Stimulated activated CD8-positive, alpha-beta memory T cell treated with anti-CD3 and anti-CD28 coated beads, Interleukin-15, amount 100 ng/mL, for 1 hour (primary cell): ENCODE data around the gene SLCO2A1.

Source experiments
- DNase-seq: peaks from one replicate; pipeline ENCODE4 v3.0.0-alpha.2; 2020; ENCODE audit warnings: low read depth

SLCO2A1 gene

DNA sequence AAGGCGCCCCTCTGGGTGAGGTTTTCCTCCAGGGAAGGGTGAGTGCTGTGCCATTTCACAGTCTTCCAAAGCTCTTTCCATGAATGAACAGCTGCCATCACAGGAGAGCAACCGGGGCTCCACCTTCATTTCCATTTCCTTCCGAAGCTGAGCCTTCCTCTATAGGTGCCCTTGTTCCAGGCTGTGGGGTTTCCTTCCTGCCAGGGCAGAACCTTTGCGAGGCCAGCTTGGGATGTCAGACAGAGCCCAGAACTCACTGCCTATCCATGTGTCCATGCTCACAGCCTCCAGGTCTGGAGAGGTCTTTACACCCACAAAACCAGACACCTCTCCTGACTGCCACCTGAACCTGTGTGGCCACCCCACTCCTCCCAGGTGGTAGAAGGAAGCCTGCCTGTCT is 49.2 kb downstream of the SLCO2A1 start:
- DNase-seq: no peak

DNA sequence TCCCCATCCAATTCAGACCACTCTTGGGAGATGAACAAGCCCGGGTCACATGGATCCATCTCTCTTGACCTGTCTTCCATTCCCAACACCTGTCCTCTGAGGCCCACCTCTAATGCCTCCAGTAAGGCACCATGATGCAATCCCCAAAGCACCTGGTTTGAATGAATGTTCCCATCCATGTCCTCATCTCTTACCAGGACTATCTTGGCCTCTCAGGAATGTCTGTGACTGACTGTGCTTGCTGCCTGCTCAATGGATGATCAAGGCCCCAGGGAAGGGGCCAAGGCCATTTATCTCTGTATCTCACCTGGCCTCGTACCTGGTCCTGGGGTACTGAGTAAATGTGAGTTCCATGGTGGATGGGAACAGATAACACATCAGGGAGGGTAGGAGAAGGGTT is 49.7 kb downstream of the SLCO2A1 start:
- no peak for DNase-seq

DNA sequence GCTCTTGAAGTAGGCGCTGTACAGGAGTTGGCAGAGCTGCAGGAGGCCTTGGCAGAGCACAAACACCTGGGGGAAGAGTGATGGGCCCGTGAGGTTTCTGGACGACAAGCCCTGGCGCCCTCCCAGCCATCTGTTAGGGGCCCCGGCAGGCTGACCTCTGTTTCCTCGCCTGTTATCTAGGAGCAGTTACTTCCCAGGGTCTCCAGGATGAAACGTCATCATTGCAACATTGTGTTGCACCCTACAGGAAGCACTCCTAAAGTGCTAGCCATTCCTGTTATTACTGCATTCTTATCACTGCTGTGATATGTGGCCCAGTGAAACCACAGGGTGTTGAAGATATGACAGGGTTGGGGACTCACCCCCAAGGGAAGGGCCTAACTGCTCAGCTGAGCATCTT is 50.2 kb downstream of the SLCO2A1 start:
- no peak for DNase-seq

DNA sequence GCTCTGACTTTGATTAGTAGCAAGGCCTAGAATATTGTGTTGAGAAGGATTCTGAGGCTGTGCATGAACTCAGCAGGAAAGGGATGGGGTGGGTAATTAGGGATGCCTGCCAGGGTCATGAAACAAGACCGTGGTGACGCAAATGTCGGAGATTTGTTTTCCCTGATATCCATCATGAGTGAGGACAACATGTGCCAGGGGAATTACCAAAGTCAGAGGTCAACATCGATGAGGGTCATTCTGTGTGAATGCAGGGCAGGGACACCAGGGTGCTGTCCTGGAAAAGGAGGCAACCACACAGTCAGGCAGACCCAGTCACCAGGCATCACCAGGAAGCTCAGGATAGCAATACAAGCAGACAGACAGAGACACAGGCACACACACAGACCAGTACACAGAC is 52.2 kb downstream of the SLCO2A1 start:
- no peak for DNase-seq

DNA sequence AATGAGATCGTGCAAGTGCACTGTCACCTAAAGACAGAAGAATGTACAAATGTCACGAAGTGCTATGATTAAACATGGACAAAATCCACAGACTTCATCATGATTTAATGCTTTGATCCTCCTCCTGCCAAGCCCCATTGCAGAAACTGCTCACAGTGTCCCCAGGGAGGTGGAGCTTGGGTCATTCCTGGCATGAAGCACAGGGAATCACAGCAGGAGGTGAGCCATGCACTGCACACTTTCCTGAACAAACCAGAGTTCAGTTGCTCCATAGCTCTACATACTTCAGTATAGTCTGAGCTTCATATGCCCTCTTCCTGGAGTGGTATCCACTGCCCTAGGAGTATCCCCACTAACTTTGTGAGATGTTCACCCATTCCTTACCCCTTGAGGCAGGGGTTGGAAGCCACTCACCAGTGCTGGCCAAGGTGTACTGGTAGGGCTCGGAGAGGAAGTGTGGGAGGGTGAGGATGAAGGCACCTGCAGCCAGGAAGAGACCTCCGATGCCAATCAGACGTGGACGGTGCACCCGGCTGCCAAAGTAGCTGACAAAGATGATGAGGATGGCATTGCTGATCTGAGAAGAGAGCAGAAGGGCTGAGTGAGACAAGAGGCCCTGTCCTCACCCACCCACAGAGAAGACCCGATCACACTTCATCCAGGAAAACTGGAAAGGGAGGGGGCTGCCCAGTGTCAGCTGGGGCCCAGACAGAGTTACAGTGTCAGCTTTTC is 56.3 kb downstream of the SLCO2A1 start:
- DNase-seq: no peak

DNA sequence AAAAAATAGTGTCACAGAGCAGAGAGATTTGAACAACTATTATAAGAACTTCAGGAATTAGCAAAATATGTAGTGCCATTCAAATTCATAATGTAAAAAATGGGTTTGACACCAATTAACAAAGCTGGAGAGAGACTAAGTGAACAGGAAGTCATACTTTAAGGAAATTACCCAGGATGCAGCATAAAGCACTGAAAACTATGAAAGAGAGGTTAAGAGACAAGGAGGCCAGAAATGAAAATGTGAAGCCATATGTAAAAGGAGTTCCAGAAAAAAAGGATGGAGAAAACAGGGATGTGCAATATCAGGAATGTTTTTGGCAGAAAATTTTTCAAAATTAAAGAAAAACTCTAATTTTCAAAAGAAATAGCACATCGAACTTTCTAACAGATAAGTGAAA is 57.6 kb downstream of the SLCO2A1 start:
- no peak for DNase-seq

DNA sequence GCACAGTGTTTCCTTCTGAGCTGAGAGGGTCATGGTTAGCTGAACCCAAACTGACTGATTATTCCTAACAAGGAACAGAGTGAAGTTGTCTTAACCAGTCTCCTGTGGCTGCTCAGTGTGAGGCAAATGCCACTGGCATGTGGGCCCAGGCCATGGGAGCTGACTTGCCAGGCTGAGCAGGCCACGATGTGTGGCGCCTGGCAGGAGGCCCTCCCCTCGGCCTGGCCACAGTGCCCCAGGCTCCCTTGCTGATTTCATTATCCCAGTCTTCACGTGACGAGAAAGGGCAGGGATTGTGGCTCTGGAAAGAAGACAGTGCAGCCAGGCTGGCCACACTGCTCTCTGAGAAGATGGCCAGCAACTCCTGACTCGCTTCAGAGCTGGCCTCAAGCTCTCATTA is 58.8 kb downstream of the SLCO2A1 start:
- DNase-seq: no peak

DNA sequence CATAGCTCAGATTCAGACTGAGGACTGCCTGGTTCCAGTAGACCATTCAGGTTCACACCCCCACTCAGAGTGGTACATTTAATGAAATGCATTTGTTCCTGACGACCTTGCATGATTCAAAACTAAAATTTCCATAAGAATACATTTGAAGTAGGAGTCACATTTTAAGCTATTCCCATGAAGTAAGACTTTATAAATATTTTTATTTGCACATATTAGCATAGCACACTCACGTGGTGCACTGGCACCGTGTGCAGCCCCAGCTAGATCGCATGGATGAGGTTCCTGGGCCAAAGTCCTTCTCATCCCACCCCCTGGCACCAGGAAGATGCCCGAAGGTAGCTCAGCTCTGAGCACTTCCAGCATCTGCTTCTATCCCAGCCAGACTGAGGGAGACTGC is 59.4 kb downstream of the SLCO2A1 start:
- DNase-seq: no peak

DNA sequence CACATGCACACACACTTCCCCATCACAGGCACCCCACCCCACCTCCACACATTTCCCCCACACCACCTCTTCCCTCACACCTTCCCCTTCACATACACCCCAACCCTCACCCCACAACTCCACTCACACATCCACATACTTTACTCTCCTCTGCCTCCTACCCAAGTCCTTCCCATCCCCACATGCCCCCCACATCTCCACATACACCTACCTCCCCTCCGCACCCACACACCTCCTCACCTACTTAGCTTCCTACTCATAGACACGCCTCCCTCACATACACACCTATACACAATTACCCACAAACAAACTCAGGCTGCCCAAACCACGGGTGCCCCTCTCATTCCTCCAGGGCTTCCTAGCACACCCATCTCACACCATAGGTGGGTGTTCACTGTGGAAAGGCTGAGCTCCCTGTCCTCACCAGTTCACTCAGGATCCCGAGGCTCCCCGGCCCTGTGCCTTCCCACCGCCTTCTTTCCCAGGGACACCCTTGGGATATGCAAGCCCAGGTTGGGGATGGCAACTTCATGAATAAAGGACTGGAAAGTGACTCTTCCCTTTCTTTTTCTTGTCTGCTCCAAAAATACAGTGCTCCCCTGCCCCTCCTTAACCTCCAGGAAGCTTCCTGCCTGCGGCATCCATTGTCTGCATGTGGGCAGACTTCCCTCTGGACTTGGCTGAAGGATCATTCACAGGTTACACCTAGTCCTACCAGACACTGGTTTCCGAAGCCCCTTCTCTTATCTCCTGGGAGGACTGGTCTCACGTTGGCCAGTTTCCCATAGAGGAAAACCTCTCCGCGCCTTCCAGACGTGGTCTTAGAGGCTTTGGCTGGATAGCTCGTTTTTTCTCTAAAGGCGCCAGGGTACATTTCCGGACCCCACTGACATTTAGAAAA is 61.5 kb downstream of the SLCO2A1 start:
- DNase-seq: no peak

DNA sequence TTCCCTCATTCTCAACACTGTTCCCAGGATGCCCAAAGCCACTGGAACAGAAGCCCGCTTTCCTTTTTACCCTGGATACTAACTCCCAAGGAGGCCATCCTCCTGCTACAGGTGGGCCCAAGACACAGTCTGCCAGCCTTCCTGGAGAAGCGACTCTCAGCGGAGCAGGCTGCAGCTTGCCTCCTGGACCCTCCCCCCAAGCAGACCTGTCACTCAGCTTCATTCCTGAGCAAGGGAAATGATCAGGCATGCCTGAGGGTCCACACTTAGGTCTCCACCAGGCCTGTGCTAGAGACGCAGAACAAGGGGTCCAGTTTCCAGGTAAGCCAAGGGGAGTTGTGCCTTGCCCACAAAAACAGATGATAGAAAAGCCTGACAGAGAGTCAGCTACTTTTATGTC is 62.8 kb downstream of the SLCO2A1 start:
- DNase-seq: no peak

DNA sequence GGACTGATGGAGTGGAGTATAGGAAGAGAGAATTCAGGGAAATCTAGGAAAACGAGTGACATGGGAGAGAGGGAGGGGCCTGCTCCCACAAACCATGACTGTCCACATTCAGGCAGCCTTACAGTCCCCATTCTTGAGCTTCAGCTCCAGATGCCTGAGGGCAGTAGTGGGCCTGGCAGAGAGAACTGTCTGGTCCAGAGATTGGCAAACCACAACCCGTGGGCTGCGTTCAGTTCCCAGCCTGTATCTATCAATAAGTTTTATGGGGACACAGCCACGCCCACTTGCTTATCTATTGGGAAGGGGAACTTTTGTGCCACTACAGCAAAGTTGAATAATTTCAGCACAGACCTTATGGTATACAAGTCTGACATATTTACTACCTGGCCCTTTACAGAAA is 63.8 kb downstream of the SLCO2A1 start:
- DNase-seq: no peak

DNA sequence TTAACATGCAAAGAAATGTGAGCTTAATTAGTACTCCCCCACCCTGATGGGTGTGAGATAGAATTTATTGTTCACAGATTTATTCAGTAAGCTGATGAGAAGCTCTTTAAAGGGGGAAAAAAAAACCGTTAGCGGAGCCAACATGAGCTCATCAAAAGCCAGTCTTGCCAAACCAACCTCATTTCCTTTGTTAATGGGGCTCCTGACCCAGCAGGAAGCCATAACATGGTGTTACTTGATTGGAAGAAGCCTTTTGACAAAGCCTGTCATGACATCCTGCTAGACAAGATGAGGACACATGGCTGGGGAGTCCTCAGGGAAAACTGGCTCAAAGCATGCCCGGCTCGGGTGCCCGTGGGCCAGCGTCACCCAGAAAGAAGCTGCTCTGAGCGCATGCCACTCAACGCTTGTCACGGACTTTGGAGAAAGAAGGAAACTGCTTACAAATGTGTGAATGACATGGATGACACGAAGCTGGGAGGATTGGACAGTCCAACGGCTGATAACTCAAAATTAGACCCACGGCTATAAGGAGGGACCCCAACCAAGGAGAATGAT is 64.6 kb downstream of the SLCO2A1 start:
- DNase-seq: no peak

DNA sequence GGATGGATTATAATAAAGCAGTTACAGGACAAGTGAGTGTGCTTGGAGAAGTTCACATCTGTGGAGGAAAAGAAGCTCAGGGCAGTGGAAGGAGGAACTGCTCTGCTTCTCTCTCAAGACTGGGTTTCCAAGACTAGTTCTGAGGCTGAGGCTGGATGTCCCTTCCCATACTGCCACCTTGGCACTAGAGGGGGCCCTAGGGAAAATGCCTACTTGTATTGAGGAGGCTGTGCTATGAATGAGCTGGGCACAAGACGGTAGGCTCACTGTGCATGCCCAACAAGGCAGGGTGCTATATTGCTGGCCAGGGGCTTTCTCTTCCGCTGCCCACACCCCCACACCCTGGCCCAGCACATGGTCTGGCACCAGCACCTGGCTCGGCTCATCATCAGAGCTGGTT is 65.2 kb downstream of the SLCO2A1 start:
- no peak for DNase-seq

DNA sequence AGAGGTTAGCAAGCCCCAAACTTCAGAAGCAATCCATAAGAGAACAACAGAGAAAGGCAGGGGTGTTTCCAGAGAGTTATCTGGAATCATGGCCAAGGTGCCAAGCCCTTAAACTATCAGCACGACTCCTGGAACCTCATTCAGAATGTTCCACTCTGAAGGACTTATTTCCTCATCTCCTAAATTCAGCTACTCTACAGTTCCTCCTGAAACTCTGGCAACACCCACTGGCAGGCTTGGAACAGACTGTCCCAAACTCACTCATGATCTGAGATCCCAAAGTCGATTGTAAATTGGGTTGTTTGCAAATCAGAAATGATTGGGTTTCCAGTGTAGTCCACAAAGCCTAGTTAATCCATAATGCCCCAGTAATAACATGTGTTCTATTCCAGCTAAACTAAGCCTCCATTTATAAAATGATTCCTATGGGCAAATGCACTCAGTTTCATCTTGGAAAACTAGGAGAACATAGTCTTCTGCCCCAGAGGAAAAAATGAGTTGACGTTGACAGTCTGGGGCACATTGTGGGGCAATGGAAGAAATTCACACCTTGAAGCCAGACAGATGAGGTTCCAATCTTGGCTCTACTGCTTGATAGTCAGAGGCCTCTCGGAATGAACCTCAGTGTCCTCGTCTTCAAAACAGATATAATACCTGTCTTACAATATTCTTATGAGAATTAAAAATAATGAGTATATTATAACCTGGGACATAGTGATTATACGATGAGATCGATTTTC is 65.9 kb downstream of the SLCO2A1 start:
- no peak for DNase-seq

DNA sequence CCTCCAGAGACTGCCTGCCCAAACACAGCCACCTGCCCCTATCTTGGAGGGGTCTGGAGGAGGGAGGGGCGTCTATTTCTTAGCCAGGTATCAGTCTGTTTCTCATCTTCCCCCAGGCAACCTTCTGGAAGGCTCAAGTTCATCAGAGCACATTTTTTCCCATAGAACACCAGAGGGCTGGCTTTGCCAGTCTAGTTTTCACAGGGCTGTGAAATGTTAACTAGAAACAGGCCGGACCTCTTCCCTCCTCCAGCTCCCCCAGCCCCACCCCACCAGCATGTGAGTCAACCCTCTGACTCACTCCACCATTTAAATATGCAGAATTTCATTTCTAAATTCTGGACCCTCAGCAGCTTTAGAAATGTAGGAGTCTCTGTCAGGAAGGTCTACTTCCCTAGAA is 66.9 kb downstream of the SLCO2A1 start:
- DNase-seq: no peak

DNA sequence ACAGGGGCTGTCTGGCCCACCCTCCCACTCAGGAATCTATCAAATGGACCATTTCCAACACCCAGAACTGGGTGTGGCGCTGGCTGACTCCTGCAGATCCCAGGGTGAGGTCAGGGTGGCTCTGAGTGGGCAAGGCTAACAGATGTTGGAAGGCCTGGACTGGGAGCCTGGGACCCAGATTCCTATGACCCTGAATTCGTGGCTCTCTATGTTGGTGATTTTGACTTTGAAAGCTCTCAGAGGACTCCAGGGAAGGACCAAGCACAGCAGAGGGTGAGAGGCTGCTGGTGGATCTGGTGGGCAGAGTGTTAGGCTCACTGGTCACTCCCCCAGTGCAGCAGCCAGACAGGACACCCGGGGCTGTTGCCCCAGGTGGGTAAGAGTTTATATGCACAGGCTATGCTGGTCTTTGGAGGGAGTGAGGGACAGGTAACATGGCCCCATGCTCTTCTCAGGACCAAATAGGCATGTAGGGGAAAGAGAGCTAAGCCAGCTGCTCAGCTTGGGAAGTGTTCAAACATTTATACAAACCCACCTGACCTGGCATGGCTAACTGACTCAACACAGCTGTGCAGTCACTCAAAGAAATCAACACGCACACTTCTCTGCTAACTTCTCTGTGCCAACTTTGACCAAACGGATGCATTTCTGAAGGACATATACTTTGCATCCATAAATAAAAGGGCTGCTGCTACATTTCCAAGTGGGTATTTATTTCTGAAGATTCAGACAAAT is 71.5 kb downstream of the SLCO2A1 start:
- no peak for DNase-seq

DNA sequence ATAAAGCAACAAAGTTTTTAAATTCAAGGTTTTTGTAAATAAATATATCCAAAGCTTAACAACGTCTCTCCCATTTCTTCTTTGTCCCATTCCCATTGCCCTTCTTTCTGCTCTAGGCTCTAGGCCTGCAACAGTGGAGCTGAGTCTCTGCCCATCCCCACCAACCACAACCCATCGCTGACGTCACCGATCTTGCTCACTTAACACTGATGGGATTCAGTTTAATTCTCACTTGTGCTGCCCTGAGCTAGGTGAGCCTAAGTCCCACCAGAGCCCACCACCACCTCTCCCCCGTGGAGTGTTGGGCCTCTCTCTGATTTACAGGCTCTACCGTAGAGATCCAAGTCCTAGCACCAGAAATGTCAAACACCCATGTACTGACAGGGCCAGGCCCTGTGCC is 72.7 kb downstream of the SLCO2A1 start:
- no peak for DNase-seq

DNA sequence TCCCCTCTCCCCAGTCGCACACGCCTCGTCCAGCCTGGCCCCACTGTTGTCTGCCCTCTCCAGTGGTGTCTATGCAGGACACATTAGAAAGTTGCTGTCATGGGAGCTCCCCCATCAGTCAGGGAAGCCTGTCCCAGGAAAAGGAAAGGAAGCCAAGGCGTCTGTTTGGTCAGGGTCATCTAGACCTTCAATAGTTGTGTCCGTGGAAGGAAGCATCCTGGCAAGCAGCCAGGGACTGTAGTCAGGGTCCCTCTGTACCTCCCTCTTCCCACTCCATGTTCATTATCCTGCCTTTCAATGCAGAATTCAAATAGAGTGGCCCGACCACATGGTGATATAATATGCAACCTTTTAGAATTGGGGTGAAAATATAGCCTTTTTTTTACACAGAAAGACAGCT is 73.4 kb downstream of the SLCO2A1 start:
- no peak for DNase-seq

DNA sequence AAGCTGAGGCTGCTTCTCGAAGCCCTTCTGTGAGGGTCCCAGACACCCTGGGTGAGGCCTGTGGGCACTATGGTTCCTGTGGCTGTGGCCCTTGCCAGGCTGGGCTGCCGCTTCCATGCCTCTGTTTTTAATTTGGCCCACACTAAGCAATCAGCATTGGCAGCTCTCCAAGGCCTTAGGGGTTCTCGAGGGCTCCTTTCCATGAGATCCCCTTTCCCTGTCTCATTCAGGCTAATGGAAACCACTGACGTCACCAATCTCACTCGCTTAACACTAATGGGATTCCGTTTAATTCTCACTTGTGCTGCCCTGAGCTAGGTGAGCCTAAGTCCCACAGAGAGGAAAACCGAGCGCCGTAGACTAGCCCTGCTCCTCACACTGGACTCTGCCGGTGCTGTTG is 73.8 kb downstream of the SLCO2A1 start:
- no peak for DNase-seq

DNA sequence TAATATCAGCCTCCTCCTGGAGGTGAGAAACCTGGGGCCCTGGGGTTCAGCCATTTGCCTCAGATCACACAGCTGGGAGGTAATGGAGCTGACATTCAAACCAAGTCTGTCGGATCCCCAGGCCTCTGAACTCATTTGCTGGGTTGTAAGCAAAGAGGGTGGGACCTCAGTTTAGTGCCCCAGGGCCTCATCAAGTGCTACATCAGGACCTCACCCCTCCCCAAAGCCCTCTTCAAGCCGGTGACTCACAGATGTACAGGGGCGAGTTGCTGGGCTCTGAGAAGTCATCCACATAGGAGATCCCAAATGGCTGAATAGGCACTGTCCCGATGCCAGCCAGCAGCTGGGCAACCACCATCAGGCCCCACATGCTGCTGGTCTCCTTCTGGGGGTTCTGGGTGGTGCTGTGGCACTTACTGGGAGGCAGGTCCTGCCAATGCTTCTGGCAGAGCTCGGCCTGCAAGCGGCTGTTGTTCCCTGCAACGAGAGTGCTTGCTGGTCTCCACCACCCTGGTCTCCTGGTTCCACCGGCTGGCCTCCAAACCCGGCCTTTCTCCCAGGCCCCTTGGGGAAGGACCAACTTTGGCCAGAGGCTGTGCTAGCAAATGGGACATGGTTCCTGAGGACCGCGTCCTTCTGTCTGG is 74.9 kb downstream of the SLCO2A1 start:
- no peak for DNase-seq

DNA sequence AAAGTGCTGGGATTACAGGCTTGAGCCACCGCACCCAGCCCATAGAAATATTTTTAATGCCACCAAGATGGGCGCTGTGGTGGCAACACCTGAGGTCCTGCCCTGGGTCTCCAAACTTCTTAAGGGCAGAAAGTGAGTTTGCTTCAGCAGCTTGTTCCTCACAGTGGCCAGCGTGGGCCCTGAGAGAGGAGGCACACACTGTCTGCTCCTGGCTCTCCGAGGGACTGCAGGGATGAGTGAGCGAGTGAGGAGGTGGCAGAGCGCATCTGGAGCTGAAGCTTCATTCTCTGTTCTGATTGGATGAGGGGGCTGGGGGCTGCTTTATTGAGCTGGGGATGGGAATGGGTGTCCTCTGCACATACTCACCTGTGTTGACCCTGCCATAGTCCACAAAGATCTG is 76.4 kb downstream of the SLCO2A1 start:
- no peak for DNase-seq
